Measurements from ENCODE around the gene IFIT2. TPM values are rescaled to one million over a fixed set of nuclear protein-coding genes. Genes with fewer than 3 reads are reported as not detected.
"Not testable (repeated sequence)": the region's sequence is repeated elsewhere in the genome, so short reads cannot be mapped to it uniquely, and the experiment has no call there.

The IFIT2 gene
- total RNA-seq, 1 donor from 2014 or later, result 8.6 TPM

DNA sequence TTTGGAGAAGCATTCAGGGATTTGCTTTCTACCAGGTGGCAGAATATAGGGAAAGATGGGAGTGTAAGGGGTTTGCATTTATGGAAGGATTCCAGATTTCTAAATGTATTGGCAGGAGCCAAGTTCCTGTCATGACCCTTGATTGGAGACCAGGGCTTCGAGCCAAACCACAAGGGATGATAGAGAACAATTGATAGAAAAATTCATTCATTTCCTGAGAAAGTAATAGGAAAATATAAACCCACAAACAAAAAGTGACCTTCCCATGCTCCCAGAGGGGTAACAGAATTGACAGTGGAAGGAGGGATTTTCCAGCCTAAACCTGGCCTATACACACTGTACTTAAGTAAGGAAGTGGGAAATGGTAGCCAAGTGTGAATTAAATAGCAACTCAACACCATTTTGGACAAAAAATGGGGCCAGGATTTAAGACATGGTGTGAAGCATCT, 22.4 kb upstream of the IFIT2 start:
- DNase-seq, result peak; percentile 60

DNA sequence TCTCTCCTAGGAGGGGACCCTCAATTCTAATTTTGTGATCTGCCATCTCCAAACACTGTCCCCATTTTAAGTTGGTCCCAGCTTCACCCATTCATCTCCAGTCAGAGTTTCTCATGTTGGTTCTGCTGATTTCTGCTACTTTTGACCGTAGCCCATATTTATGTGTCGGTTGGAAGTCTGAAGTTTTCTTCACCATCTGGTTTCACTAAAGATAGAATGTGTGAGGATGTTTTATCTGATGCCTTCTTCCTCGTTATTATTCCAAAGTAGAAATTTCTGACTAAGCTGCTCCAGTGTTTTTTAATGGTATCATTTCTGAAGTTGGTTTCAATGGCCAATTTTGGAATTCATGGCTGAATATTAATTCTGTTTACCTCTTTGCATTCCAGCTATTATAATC, 21.3 kb upstream of the IFIT2 start:
- DNase-seq, result peak; percentile 33

DNA sequence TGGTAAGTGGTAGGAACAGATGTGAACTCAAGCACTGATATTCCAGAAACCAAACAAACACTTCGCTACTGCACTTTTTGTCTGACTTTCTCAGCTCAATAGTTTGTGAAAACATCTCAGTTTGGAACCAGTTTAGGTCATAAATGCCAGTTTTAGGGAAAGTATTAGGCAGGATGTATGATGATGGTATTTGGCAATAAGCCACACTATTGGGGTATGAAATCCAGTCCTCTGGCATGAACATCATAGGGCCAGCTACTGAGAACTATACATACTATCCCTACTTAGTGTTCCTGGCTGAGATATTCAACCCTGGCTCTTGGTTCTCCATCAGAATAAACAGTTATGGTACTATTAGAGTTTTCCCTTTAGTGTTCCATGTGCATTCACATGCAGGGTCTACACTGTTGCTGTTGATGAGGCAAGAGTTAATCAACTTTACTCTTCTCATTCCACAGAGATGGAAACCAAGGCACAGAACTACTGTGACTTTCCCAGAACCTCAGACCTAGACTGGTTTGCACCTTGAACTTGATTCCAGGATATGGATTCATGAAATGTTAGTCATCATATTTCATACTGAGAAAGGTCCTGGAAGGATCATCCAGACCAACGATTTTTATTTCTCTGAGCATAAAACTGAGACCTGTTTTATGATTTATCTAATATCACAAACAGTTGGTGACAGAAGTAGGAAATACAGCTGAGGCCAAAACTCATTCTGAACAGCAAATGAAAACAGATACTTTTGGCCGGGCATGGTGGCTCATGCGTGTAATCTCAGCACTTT, 20.0 kb upstream of the IFIT2 start:
- DNase-seq, result no peak

DNA sequence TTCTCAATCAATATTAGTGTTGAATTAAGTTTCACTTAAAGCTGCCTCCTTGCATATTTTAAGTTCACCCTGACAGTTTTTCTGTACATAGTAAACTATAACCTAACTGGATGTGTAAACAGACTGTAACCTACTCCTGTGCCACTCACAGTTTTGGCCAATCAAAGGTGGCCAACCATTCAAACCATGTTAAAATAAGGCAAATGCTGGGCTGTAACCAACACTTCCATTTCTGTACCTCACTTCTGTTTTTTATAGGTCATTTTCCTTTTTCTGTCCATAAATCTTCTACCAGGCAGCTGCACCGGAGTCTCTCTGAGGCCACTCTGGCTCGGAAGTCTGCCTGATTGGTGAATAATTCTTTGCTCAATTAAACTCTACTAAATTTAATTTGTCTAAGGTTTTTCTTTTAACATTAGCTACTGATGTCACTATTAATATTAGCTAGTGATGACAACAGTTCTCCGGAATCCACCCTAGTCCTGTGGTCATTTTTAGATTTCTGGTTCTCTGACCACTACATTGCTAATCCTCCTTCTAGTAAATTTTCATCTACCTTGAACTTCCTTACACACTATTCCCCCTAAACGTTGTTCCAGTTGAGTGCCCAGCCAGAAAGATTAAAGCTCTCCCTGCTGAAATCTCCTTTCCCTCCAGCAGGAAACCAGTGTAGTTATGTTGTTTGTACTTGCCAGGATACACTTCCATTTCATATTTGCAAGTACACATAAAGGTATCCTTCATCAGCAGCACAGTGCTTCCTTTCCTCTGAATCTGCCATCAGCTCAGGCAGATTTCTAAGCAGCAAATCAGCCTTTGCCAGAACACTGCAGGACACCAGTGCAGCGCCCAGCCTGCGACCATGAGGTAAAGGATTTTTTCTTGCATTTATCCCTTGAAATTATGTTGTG, 18.6 kb upstream of the IFIT2 start:
- peak; percentile 65 for DNase-seq

DNA sequence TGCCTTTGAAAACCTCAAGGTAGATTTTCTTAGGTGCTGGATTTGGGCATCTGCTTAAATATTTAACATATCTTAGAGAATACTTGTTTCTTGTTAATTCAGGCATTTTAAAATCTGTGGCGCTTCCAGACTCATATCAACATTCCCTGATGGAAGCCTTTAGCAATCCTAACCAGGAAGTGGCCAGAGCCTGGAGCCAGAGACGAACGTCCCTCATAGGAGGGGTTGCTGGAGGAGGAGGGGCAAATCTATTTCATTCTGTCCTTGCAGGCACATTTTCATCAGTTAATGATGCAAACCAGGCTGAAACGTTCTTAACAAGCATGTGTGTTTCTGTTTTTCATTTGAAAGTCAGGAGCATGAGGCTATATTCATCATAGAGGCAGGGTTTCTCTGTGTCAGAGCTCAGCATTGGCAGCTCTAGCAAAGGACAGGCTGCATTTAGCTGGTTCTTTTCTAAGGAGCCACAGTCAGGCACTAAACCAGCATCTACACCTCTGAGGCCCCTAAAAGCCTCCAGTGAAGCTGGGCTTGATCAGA, 17.8 kb upstream of the IFIT2 start:
- peak; percentile 95 for DNase-seq

DNA sequence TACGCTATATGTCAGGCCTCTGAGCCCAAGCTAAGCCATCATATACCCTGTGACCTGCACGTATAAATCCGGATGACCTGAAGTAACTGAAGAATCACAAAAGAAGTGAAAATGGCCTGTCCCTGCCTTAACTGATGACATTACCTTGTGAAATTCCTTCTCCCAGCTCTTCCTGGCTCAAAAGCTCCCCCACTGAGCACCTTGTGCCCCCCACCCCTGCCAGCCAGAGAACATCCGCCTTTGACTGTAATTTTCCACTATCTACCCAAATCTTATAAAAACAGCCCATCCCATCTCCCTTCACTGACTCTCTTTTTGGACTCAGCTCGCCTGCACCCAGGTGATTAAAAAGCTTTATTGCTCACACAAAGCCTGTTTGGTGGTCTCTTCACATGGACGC, 17.1 kb upstream of the IFIT2 start:
- not testable (repeated sequence) for DNase-seq

DNA sequence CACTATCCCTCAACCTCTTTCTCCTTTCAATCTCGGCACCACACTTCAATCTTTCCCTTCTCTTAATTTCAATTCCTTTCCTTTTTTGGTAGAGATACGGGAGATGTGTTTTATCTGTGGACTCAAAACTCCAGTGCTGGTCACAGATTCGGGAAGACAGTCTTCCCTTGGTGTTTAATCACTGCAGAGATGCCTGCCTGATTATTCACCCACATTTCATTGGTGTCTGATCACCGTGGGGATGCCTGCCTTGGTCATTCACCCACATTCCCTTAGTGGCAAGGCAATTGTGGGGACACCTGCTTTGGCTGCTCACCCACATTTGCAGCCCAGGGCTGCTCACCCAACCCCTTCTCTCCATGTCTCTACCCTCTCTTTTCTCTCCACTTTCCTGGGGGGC, 16.5 kb upstream of the IFIT2 start:
- not testable (repeated sequence) for DNase-seq

DNA sequence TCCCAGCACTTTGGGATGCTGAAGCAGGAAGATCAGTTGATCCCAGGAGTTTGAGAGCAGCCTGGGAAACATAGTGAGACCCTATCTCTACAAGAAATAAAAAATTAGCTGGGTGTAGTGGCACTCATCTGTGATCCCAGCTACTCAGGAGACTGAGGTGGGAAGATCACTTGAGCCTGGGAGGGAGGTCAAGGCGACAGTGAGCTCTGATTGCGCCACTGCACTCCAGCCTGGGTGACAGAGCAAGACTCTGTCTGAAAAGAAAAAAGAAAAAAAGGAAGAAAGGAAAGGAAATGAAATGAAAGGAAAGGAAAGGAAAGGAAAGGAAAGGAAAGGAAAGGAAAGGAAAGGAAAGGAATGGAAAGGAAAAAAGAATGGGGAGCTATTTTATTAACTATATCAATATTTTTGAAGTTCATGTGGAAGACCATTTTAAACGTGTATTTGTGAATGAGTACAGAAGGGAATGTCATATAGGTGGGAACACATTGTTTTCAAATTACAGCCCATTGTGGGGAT, 7.1 kb upstream of the IFIT2 start:
- no peak for DNase-seq

DNA sequence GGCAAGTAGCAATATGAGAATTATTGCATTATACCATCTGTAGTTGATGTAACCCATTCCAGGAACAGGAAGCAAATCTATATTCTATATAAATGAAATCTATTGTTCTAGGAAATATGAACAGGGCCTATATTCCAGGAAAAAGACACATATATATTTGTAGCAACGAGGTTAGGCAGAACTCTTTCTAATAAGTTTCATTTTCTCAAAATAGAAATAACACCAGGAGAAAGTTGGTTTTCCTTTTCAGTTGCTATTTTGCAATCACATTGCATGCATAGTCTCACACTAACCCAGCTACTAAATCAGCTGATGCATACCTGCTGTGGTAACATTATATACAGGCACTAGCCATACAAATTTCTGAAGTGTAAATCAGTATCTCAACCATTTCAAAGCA, 6.2 kb upstream of the IFIT2 start:
- no peak for DNase-seq

DNA sequence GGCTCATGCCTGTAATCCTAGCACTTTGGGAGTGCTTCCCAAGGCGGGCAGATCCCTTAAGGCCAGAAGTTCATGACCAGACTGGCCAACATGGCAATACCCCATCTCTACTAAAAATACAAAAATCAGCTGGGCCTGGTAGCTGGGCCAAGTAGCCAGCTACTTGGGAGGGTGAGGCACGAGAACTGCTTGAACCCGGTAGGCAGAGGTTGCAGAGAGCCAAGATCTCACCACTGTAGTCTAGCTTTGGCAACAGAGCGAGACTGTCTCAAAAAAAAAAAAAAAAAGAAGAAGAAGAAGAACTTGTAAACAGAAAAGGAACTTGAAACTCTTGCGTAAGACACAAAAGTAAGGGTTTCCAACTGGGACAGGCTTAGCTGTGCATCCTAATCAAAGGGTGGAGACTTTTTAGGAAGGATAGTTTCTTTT, 5.6 kb upstream of the IFIT2 start:
- no peak for DNase-seq

DNA sequence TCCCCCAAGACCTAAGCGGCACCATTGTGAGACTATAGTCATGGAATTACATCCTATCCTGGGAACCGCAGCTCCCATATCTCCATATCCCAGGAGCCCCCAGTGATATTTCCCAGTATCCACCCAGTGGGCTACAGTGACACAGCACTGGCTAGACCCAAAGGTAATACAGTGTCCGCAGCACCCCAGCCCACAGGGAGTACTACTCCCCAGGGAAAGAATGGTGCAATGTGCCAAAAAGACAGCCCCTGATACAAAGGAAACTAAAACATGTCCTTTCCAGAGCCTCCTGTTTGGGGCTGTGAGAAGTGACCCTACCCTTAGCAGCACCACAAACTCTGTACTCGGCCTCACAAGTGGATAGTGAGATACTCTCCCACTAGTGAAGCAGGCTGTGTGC, 4.5 kb upstream of the IFIT2 start:
- no peak for DNase-seq

DNA sequence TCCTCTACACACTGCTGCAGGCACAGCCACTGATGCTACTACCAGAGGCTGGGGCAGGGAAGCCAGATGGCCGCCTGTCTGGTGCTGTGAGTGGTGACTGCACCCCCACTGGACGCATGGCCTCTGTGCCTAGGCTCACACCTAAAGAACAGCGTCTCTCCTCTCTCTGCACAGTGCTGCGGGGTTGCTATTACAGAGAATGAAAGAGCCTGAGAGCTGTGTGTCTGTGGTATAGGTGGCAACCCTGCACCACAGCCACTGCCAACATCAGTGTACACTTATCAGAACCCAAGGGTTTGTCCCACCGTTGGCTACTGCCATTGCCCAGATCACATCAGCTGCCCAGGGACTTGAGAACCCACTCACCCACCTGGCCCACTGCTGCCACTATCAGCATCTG, 4.1 kb upstream of the IFIT2 start:
- DNase-seq, result no peak

DNA sequence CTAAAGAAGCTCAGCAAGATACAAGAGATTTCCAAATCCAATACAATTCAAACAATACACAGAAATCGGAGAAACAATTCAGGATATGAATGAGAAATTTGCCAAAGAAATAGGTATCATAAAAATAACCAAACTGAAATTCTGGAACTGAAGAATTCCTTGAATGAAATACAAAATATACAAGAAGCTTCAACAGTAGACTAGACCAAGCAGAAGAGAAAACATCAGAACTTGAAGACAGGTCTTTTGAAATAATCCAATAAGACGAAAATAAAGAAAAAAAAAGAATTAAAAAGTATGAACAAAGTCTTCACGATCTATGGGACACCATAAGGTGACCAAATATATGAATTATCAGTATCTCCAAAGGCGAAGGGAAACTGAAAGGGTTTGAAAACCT, 2.8 kb upstream of the IFIT2 start:
- no peak for DNase-seq

DNA sequence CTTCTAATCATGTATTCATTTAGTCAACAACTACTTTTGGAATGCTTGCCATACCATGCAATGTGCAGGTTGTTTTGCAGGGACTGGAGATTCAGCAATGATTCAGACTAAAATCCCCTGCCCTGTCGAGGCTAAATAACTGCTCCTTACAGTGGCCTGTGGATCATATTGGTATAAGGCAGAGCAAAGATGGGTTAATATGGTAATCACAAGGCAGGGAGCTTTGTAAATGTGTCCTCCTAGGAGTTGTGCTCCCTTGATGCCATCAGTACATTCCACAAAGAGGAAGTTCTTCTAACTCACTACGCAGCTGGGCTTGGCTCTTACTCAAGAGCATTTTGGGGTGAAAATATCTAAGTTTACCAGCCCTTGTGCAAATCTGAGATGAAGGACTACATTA, 614 bp upstream of the IFIT2 start:
- DNase-seq, result peak; percentile 55

DNA sequence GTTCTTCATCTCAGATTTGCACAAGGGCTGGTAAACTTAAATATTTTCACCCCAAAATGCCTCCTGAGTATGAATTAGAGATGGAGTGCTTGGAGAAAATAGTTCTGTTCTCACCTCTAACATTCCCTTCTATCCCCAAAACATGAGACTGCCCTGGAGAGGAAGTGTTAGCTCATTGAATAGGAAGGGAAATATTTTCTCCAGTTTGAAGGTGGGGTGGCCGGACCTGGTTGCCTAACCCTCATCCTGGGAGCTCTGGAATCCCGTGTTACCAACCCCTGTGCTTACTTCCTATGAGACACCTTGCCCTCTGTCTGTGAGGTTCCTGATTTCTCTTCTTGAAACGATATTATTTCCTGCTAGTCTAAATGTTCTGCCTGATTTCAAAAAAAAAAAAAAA, 779 bp downstream of the IFIT2 start:
- no peak for DNase-seq

DNA sequence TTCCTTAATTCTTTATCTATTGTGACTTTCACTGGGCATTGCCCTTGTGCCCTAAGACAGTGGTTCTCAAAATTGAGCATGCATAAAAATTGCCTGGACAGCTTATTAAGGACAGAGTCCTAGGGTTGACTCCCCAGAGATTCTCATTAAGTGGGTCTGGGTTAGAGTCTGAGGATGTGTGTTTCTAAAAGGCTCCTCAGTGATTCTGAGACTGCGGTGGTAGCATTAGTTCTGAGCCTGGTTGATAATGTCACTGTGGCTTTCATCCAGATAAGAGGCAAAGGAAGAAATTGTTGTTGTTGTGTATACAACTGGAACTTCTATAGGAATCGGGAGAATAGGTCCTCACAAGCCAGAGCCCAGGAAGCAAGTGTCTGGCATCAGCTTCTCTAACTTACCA, 1.3 kb downstream of the IFIT2 start:
- DNase-seq, result no peak

DNA sequence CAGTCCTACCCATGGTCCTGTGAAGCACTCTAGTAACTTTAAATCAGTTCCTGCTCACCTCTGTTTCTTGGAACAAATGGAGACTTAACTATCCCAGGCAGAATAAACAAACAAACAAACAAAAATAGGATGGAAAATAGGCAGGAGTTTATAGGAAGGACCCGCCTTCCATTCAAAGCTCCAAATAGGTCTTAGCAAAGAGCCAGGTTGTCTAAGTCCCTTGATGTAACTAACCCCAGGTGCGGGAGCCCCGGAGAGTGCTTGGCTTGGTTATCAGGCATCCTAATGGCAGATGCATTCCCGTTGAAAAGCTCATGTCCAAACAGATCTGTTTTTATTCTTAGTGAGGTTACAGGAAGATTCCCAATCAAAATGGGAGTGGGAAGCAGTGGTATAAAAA, 2.2 kb downstream of the IFIT2 start:
- DNase-seq, result no peak

DNA sequence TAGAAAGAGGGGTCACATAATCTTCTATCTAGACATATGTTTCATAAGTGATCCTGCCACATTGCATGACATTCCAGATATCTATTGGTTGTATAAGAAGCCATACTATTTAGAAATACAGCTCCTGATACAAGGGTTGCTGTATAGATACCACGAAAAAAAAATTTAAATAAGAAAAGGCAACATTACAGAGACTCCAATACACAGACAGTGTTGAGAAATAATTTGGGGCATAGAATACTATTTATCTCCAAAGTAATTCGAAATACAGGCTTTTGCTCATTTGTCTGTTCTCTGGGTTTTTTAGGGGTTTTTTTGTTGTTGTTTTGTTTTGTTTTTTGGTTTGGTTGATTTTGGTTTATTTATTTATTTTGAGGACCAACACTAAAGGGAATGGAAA, 2.6 kb downstream of the IFIT2 start:
- no peak for DNase-seq

DNA sequence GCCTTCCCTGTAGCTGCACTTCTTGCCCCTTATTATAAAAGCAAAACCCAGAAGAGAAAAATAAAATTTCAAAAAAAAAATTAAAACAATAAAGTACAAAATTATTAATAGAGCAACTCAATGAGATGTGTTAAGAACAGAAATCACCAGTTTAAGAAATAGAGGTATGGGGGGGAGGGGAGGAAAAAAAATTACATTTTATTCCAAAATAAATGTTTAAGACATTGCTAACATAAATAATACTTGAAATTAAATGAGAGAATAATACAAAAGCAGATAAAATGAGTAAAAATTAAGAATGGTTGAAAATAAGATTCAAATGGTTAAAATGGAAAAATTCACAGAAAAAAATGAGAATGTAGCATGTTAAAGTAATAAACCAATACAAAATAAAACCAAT, 3.1 kb downstream of the IFIT2 start:
- DNase-seq, result no peak

DNA sequence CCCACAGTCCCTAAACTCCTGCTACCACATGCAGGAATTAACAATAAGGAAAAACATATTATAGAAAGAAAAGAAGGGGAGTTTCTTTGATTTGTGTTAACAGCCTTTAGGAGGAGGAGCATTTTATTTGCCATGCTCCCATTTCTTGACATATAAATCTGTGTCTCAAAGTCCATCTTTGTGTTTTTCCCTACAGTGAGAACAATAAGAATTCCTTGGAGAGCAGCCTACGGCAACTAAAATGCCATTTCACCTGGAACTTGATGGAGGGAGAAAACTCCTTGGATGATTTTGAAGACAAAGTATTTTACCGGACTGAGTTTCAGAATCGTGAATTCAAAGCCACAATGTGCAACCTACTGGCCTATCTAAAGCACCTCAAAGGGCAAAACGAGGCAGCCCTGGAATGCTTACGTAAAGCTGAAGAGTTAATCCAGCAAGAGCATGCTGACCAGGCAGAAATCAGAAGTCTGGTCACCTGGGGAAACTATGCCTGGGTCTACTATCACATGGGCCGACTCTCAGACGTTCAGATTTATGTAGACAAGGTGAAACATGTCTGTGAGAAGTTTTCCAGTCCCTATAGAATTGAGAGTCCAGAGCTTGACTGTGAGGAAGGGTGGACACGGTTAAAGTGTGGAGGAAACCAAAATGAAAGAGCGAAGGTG, 4.1 kb downstream of the IFIT2 start:
- no peak for DNase-seq

DNA sequence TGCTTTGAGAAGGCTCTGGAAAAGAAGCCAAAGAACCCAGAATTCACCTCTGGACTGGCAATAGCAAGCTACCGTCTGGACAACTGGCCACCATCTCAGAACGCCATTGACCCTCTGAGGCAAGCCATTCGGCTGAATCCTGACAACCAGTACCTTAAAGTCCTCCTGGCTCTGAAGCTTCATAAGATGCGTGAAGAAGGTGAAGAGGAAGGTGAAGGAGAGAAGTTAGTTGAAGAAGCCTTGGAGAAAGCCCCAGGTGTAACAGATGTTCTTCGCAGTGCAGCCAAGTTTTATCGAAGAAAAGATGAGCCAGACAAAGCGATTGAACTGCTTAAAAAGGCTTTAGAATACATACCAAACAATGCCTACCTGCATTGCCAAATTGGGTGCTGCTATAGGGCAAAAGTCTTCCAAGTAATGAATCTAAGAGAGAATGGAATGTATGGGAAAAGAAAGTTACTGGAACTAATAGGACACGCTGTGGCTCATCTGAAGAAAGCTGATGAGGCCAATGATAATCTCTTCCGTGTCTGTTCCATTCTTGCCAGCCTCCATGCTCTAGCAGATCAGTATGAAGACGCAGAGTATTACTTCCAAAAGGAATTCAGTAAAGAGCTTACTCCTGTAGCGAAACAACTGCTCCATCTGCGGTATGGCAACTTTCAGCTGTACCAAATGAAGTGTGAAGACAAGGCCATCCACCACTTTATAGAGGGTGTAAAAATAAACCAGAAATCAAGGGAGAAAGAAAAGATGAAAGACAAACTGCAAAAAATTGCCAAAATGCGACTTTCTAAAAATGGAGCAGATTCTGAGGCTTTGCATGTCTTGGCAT, 4.8 kb downstream of the IFIT2 start:
- no peak for DNase-seq

DNA sequence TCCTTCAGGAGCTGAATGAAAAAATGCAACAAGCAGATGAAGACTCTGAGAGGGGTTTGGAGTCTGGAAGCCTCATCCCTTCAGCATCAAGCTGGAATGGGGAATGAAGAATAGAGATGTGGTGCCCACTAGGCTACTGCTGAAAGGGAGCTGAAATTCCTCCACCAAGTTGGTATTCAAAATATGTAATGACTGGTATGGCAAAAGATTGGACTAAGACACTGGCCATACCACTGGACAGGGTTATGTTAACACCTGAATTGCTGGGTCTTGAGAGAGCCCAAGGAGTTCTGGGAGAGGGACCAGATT, 5.4 kb downstream of the IFIT2 start:
- no peak for DNase-seq

Data from skin of body (tissue), 2 donors.